GM12878 (cell line): ENCODE measurements around the gene GPR141. TPM values are rescaled to one million over a fixed set of nuclear protein-coding genes. Genes with fewer than 3 reads are reported as not detected.

Experiments
- ATAC-seq: fragments of 200-7000 bp; cut with Tn5 transposase; 3 replicates; pipeline ENCODE4 v1.9.1; 2020; ENCODE audit warnings: mild to moderate bottlenecking, moderate library complexity
- BruUV-seq: library from RNA; stranded (reverse); fragments of 400-500 nt; replicated peaks from 2 replicates; lab custom pipeline; 2021; lab: Mats Ljungman, UMichigan
- CTCF ChIA-PET: fragments of 300-600 bp; sonication (Branson Sonifier 250); formaldehyde crosslinking; extraction: SDS; loops from one replicate; lab custom pipeline; 2021; ENCODE audit warnings: inconsistent platforms; lab: Yijun Ruan, JAX
- POLR2A ChIA-PET: fragments of 350-600 bp; formaldehyde crosslinking; extraction: SDS; loops from one replicate; lab custom pipeline; 2021; ENCODE audit warnings: inconsistent platforms; lab: Charles Lee
- RAD21 ChIA-PET: fragments of 300-600 bp; sonication (Branson Sonifier 250); formaldehyde crosslinking; loops from one replicate; lab custom pipeline; 2023; ENCODE audit warnings: antibody characterized with exemption; ENCODE audit not compliant: unreplicated experiment; lab: Charles Lee
- SMC1A ChIA-PET: fragments of 300-600 bp; sonication (Branson Sonifier 250); formaldehyde crosslinking; loops from one replicate; lab custom pipeline; 2023; ENCODE audit not compliant: unreplicated experiment, uncharacterized antibody; lab: Charles Lee
- DNase-seq: peaks from one replicate; pipeline ENCODE4 v3.0.0-alpha.2; 2011; ENCODE audit warnings: low read depth, low spot score
- FAIRE-seq: peaks from 3 replicates; lab custom pipeline; 2011; peaks lifted over from hg19 to GRCh38; lab: Jason Lieb, UNC
- H2AFZ ChIP-seq: 2 replicates; pipeline ENCODE4 v1.6.0; 2011; ENCODE audit warnings: low read depth, low read length, control low read depth; ENCODE audit not compliant: control insufficient read depth
- H3K27ac ChIP-seq: 2 replicates; pipeline ENCODE4 v1.5.1; 2011; ENCODE audit warnings: control low read depth; ENCODE audit not compliant: control insufficient read depth, insufficient read depth
- H3K27me3 ChIP-seq, 2 experiments: replicated peaks in 1 of 2; 2 replicates each; pipeline versions ENCODE4 v1.6.0 to v1.6.1; 2011; ENCODE audit warnings: low read length in 1 of 2; ENCODE audit not compliant: control insufficient read depth in 2 of 2, insufficient read depth in 2 of 2
- H3K36me3 ChIP-seq, 2 experiments: 2 replicates each; pipeline ENCODE4 v1.5.1; 2011; ENCODE audit warnings: low read length in 1 of 2; ENCODE audit not compliant: control insufficient read depth in 2 of 2, insufficient read depth in 2 of 2
- H3K4me1 ChIP-seq: 2 replicates; pipeline ENCODE4 v1.6.1; 2011; ENCODE audit warnings: mild to moderate bottlenecking, low read length, moderate library complexity, mixed read lengths; ENCODE audit not compliant: control insufficient read depth, insufficient read depth
- H3K4me2 ChIP-seq: 2 replicates; pipeline ENCODE4 v1.6.0; 2011; ENCODE audit warnings: control low read depth; ENCODE audit not compliant: control insufficient read depth, insufficient read depth
- H3K4me3 ChIP-seq: fragments of 200-600 bp; sonication (generic); 2 replicates; pipeline ENCODE4 v1.5.1; 2016
- H3K79me2 ChIP-seq: 2 replicates; pipeline ENCODE4 v1.6.0; 2011; ENCODE audit warnings: low read length; ENCODE audit not compliant: control insufficient read depth, insufficient read depth
- H3K9ac ChIP-seq: 2 replicates; pipeline ENCODE4 v1.8.0; 2011; ENCODE audit warnings: low read length, control low read depth, mixed read lengths; ENCODE audit not compliant: control insufficient read depth, insufficient read depth
- H3K9me3 ChIP-seq: replicated peaks from 3 replicates; pipeline ENCODE4 v1.5.1; 2011; ENCODE audit warnings: mild to moderate bottlenecking, low read length; ENCODE audit not compliant: control insufficient read depth, insufficient read depth
- H4K20me1 ChIP-seq: 2 replicates; pipeline ENCODE4 v1.6.0; 2011; ENCODE audit not compliant: control insufficient read depth, insufficient read depth
- BHLHE40 ChIP-seq, 2 experiments: fragments of 450-650 bp in 1 of 2; IDR thresholded peaks; 2 replicates each; pipeline ENCODE4 v1.6.1; 2011 to 2017; ENCODE audit warnings: low read depth in 2 of 2, borderline replicate concordance in 1 of 2, improper control_type of control experiment in 1 of 2, low read length in 1 of 2, mild to moderate bottlenecking in 1 of 2
- CTCF ChIP-seq, 3 experiments: IDR thresholded peaks in 2 of 3; conservative IDR thresholded peaks in 1 of 3; 2 replicates each; pipeline ENCODE4 v1.5.1; 2011; ENCODE audit warnings: low read depth in 3 of 3, low read length in 3 of 3, mild to moderate bottlenecking in 3 of 3, control low read depth in 2 of 3, moderate library complexity in 2 of 3, inconsistent platforms in 1 of 3, mixed read lengths in 1 of 3; ENCODE audit not compliant: control insufficient read depth in 2 of 3, insufficient read depth in 1 of 3; ENCODE audit errors: extremely low read depth in 1 of 3
- EP300 ChIP-seq, 2 experiments: fragments of 150-350 bp in 1 of 2; IDR thresholded peaks; 2 replicates each; pipeline ENCODE4 v1.6.1; 2011 to 2012; ENCODE audit warnings: low read depth in 2 of 2, low read length in 2 of 2, borderline replicate concordance in 1 of 2, improper control_type of control experiment in 1 of 2, inconsistent platforms in 1 of 2; ENCODE audit not compliant: control insufficient read depth in 1 of 2
- IRF4 ChIP-seq: IDR thresholded peaks from 2 replicates; pipeline ENCODE4 v1.6.1; 2011; ENCODE audit warnings: low read depth, low read length
- NR2F1 ChIP-seq: fragments of 450-650 bp; conservative IDR thresholded peaks from 2 replicates; pipeline ENCODE4 v1.6.1; 2017; ENCODE audit warnings: mild to moderate bottlenecking
- PRDM15 ChIP-seq: fragments of 450-650 bp; formaldehyde crosslinking; IDR thresholded peaks from 2 replicates; pipeline ENCODE4 v1.4.0; 2020; ENCODE audit warnings: mild to moderate bottlenecking, moderate library complexity
- ZNF24 ChIP-seq: fragments of 450-650 bp; IDR thresholded peaks from 2 replicates; pipeline ENCODE4 v1.6.1; 2017; ENCODE audit warnings: antibody characterized with exemption, mild to moderate bottlenecking
- WGBS: methylation state at CpG from one replicate; pipeline ENCODE4 v1.1.6; 2016; ENCODE audit warnings: low lambda C conversion rate; ENCODE audit not compliant: insufficient replicate concordance, insufficient coverage; ENCODE audit errors: missing lambda C conversion rate; 5-methylcytosine and 5-hydroxymethylcytosine counted together
- in situ Hi-C: fragments of 300-500 bp; cut with MboI; formaldehyde crosslinking; loops from 9 replicates; pipeline ENCODE4 v1.14.3; 2018; ENCODE audit warnings: mixed read lengths
- intact Hi-C: fragments of 100-400 bp; cut with micrococcal nuclease; formaldehyde crosslinking; loops from one replicate; pipeline ENCODE4 v1.14.2; 2022; ENCODE audit not compliant: unreplicated experiment
- polyA plus RNA-seq, 11 experiments: library from polyadenylated mRNA; depleted of rRNA in 4 of 11; unstranded in 6 of 11; stranded (reverse) in 5 of 11; fragments of >200 nt; fragmentation: Nextera tagmentation in 4 of 11; fragmentation: Illumina TruSeq in 1 of 11; extraction: Ambion mirVana in 4 of 11; extraction: Trizol in 1 of 11; gene quantifications; 1 replicate in 1 of 11; 2 replicates in 10 of 11; pipeline versions ENCODE4 v1.2.1 to v1.2.3, GENCODE V29; 2011 to 2016; ENCODE audit warnings: inconsistent platforms in 2 of 11, missing spikeins in 2 of 11, low read depth in 1 of 11
- total RNA-seq, 4 experiments: library from RNA; depleted of rRNA in 3 of 4; stranded (reverse); fragments of >200 nt in 3 of 4; fragmentation: Illumina TruSeq in 1 of 4; extraction: Trizol in 1 of 4; gene quantifications; 2 replicates each; pipeline versions ENCODE4 v1.2.1 to v1.2.3, GENCODE V29; 2013 to 2021

Gene GPR141
- total and polyA plus RNA-seq, 10 of the 15 experiments (the other 5 are each of a cell fraction or from before 2014, with no cell fraction given) = 0.56 to 3.9 (median 1.2) TPM

- TF ChIP-seq PRDM15 (CRISPR knock-in tag) = no peak
These were observed 10.0 kb upstream of the GPR141 start (continued) for GRCh38 chr7:37673523-37673922.

GRCh38 chr7:37674531-37674930 is 9.0 kb upstream of the GPR141 start:
- Histone ChIP-seq H2AFZ (peak overlapping the region; percentile 42; the same call in 1 of the 2 replicates), H3K9me3 (no peaks in the 10 kb centered on the region; the same call in 2 of the 3 replicates), H3K36me3 (no peaks in the 10 kb centered on the region), H3K79me2 (no peaks in the 10 kb centered on the region), H3K9ac (no peak overlapping the region), H4K20me1 (no peaks in the 10 kb centered on the region), H3K4me1 (peaks cover 4% of the 10 kb centered on the region), H3K4me2 (no peak overlapping the region), H3K27ac (no peak overlapping the region), H3K4me3 (no peak overlapping the region), H3K27me3 (no peaks in the 10 kb centered on the region)
- ChIA-PET RAD21 (no interaction called here), SMC1A (interaction anchor here (0.8 to 1.5 kb wide), 5 partner anchors 12 to 53 kb away, joined by 3 to 5 read pairs (median 3); no protein-coding TSS in a partner anchor), CTCF (interaction anchor here (2.0 to 2.1 kb wide), 2 partner anchors 20 to 58 kb away, joined by 6 to 8 read pairs; no protein-coding TSS in a partner anchor), POLR2A (no interaction called here)
- ATAC-seq (no peak), FAIRE-seq (no peak), DNase-seq (no peak)
- intact Hi-C loops (no loop called here), in situ Hi-C loops (no loop called here)
- 18% methylated on average over 5 of the region's 5 CpGs for WGBS
- no TSS peak for BruUV-seq
- TF ChIP-seq ZNF24 = no peak
- no peak for TF ChIP-seq PRDM15 (CRISPR knock-in tag)
- no peak for TF ChIP-seq IRF4
- no peak for TF ChIP-seq NR2F1
- TF ChIP-seq EP300 (IDR thresholded peaks at IDR 0.05; ENCODE audit: borderline replicate concordance in 1 of 2, control insufficient read depth in 1 of 2, low read depth in 2 of 2, low read length in 2 of 2) = no peak
- no peak for TF ChIP-seq BHLHE40 (IDR thresholded peaks at IDR 0.05; ENCODE audit: borderline replicate concordance in 1 of 2, low read depth in 2 of 2, low read length in 1 of 2)
- TF ChIP-seq CTCF (IDR thresholded peaks at IDR 0.05 in 2 of 3, conservative IDR thresholded peaks at IDR 0.05 in 1 of 3; ENCODE audit: control insufficient read depth in 2 of 3, extremely low read depth in 1 of 3, insufficient read depth in 1 of 3, low read depth in 3 of 3, low read length in 3 of 3) = no peak
